GM04503 (cell line): Measurements from ENCODE around the gene CCZ1B.
"Not testable (repeated sequence)": the region's sequence is repeated elsewhere in the genome, so short reads cannot be mapped to it uniquely, and the experiment has no call there.

ENCODE experiments used
- DNase-seq: peaks from one replicate; pipeline ENCODE4 v3.0.0-alpha.2; 2012; ENCODE audit warnings: low read depth

CCZ1B gene

GRCh38 chr7:6831018-6831725 is 5.1 kb upstream of the CCZ1B start:
- no peak for DNase-seq

- DNase-seq, result not testable (repeated sequence)
Measured at GRCh38 chr7:6830026-6830425, 4.0 kb upstream of the CCZ1B start.

GRCh38 chr7:6829616-6830015 is 3.5 kb upstream of the CCZ1B start:
- not testable (repeated sequence) for DNase-seq

GRCh38 chr7:6827180-6827579 is 1.1 kb upstream of the CCZ1B start:
- DNase-seq, result not testable (repeated sequence)

- DNase-seq, result not testable (repeated sequence)
Measured at GRCh38 chr7:6825236-6826125, 594 bp downstream of the CCZ1B start.

- DNase-seq, result not testable (repeated sequence)
Measured at GRCh38 chr7:6821622-6822021, 4.5 kb downstream of the CCZ1B start.

GRCh38 chr7:6815470-6815869 is 10.6 kb downstream of the CCZ1B start:
- not testable (repeated sequence) for DNase-seq

- DNase-seq, result not testable (repeated sequence)
Measured at GRCh38 chr7:6813011-6813410, 13.1 kb downstream of the CCZ1B start.

GRCh38 chr7:6807959-6808358 is 18.1 kb downstream of the CCZ1B start:
- DNase-seq, result not testable (repeated sequence)

- DNase-seq, result not testable (repeated sequence)
Measured at GRCh38 chr7:6807393-6807918, 18.6 kb downstream of the CCZ1B start.

GRCh38 chr7:6800331-6800730 is 25.7 kb downstream of the CCZ1B start:
- not testable (repeated sequence) for DNase-seq

- DNase-seq, result not testable (repeated sequence)
Measured at GRCh38 chr7:6799887-6800286, 26.2 kb downstream of the CCZ1B start.

GRCh38 chr7:6798047-6798446 is 28.0 kb downstream of the CCZ1B start:
- not testable (repeated sequence) for DNase-seq

- DNase-seq, result not testable (repeated sequence)
Measured at GRCh38 chr7:6797218-6797617, 28.9 kb downstream of the CCZ1B start.

GRCh38 chr7:6794276-6794675 is 31.8 kb downstream of the CCZ1B start:
- not testable (repeated sequence) for DNase-seq

- not testable (repeated sequence) for DNase-seq
Measured at GRCh38 chr7:6792113-6792872, 33.8 kb downstream of the CCZ1B start.

- not testable (repeated sequence) for DNase-seq
Measured at GRCh38 chr7:6789353-6789752, 36.7 kb downstream of the CCZ1B start.

- DNase-seq, result not testable (repeated sequence)
Measured at GRCh38 chr7:6781581-6781980, 44.5 kb downstream of the CCZ1B start.

GRCh38 chr7:6761186-6761585 is 64.9 kb downstream of the CCZ1B start:
- DNase-seq, result not testable (repeated sequence)

- DNase-seq, result not testable (repeated sequence)
Measured at GRCh38 chr7:6753964-6754363, 72.1 kb downstream of the CCZ1B start, which contains the start of gene RSPH10B2. Gene RSPH10B2 (plus strand): TSS chr7:6754103. CDS start chr7:6757678, 3,575 bp downstream.

- DNase-seq, result not testable (repeated sequence)
Measured at GRCh38 chr7:6750173-6750572, 75.9 kb downstream of the CCZ1B start.

- not testable (repeated sequence) for DNase-seq
Measured at GRCh38 chr7:6749335-6749734, 76.7 kb downstream of the CCZ1B start.
